ENCODE data around the gene C11orf91.

GRCh38 chr11:33703788-33704187 lies 3.2 kb upstream of the C11orf91 start:
- TF ChIP-seq CTCF (conservative IDR thresholded peaks at IDR 0.05; ENCODE audit: low read length), result no peak
- no peak for TF ChIP-seq EZH2phosphoT487 (IDR thresholded peaks at IDR 0.05; ENCODE audit: borderline replicate concordance, low read depth, low read length)
